AG09319 (cell line): Measurements from ENCODE around the gene IL1RAPL2.
"Not testable (repeated sequence)": the region's sequence is repeated elsewhere in the genome, so short reads cannot be mapped to it uniquely, and the experiment has no call there.

Experiments
- DNase-seq: peaks from one replicate; pipeline ENCODE4 v3.0.0-alpha.2; 2010; ENCODE audit warnings: low read depth; ENCODE audit errors: extremely low read depth
- TF ChIP-seq, protein P1 (sequence below): IDR thresholded peaks from 2 replicates; pipeline ENCODE4 v1.5.1; 2011; ENCODE audit warnings: low read depth, mild to moderate bottlenecking, inconsistent platforms, low read length, moderate library complexity

The IL1RAPL2 gene

GRCh38 chrX:105063743-105064142 is 497.7 kb downstream of the IL1RAPL2 start:
- TF ChIP-seq, protein P1, sequence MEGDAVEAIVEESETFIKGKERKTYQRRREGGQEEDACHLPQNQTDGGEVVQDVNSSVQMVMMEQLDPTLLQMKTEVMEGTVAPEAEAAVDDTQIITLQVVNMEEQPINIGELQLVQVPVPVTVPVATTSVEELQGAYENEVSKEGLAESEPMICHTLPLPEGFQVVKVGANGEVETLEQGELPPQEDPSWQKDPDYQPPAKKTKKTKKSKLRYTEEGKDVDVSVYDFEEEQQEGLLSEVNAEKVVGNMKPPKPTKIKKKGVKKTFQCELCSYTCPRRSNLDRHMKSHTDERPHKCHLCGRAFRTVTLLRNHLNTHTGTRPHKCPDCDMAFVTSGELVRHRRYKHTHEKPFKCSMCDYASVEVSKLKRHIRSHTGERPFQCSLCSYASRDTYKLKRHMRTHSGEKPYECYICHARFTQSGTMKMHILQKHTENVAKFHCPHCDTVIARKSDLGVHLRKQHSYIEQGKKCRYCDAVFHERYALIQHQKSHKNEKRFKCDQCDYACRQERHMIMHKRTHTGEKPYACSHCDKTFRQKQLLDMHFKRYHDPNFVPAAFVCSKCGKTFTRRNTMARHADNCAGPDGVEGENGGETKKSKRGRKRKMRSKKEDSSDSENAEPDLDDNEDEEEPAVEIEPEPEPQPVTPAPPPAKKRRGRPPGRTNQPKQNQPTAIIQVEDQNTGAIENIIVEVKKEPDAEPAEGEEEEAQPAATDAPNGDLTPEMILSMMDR, result no peak

GRCh38 chrX:105098201-105098600 is 532.2 kb downstream of the IL1RAPL2 start:
- no peak for DNase-seq
- TF ChIP-seq, protein P1, result no peak

More at GRCh38 chrX:105063743-105064142, 497.7 kb downstream of the IL1RAPL2 start:
- DNase-seq, result no peak

DNA sequence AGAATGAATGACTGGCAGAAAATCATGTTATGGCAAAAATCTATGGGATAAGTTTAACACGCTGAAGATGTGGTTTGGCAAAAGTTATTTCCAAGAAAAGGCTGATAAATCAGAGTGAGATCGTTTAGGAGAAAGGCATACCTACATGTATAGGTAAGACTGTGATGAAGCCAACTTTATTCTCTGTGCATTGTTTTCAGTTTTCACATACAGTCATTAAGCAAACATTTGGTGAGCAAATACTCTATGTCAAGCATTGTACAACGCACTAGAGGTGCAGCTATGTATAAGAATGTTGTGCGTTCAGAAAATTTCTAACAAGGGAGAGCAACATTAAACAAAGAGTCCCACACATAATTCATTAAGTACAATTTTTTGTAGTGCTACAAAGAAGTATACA is 532.8 kb downstream of the IL1RAPL2 start:
- TF ChIP-seq, protein P1, result no peak
- DNase-seq, result no peak

GRCh38 chrX:105101378-105101777 is 535.4 kb downstream of the IL1RAPL2 start:
- TF ChIP-seq, protein P1, result no peak

DNA sequence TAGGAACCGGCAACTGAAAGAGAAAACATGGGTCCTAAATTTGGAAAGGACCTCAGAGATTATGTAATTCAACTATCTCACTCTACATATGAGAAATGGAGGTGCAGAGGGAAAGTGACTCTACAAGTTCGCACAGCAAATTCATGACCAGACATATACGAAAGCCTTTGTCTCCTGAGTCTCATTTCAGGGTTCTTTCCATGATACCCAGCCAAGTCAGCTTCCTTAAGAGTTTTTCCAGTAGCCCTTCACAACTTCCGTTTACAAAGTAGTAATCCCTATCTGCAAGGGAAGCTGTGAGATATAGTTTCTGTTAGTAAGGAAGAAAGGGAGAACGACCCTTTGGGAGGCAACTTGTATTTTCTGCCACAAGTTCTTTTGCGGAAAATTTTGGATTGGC is 543.9 kb downstream of the IL1RAPL2 start:
- DNase-seq, result no peak
- TF ChIP-seq, protein P1, result no peak

More at GRCh38 chrX:105101378-105101777, 535.4 kb downstream of the IL1RAPL2 start:
- DNase-seq, result no peak

DNA sequence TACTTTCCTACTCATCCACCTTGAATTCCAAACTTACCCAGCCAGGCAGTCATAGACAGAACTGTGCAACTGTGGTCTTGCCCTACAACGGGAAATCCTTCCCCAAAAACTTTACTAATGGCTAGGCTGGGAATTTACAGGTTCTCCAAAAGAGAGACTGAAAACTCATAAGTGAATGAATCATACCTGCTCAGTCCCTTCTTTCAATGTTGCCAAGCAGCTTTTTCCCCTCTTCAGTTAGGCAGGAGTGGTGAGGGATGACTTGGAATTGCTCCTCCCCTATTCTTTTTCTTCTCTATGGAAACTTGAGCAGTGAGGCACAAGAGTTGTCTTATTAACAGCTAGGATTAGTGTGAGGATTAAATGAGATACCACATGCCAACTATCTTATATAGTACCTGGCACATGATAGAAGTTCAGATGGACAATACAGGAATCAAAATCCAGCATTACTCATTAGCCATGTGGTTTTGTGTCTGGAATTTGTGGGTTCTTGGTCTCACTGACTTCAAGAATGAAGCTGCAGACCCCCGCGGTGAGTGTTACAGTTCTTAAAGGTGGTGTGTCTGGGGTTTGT is 548.6 kb downstream of the IL1RAPL2 start:
- no peak for DNase-seq
- TF ChIP-seq, protein P1, result no peak

DNA sequence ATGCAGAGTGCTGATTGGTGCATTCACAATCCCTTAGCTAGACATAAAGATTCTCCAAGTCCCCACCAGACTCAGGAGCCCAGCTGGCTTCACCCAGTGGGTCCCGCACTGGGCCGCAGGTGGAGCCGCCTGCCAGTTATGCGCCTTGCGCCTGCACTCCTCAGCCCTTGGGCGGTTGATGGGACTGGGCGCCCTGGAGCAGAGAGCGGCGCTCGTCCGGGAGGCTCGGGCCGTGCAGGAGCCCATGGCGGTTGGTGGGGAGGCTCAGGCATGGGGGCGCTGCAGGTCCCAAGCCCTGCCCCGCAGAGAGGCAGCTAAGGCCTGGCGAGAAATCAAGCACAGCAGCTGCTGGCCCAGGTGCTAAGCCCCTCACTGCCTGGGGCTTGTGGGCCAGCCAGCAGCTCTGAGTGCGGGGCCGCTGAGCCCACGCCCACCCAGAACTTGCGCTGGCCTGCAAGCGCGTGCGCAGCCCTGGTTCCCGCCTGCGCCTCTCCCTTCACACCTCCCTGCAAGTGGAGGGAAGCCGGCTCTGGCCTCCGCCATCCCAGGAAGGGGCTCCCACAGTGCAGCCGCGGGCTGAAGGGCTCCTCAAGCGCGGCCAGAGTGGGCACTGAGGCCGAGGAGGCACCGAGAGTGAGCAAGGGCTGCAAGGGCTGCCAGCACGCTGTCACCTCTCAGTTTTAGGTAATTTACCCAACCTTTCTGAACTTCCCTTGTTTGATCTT is 549.8 kb downstream of the IL1RAPL2 start:
- not testable (repeated sequence) for DNase-seq
